ENCODE results near the gene RASD1.

- TF ChIP-seq EZH2 (IDR thresholded peaks at IDR 0.05; ENCODE audit: insufficient read depth, poor library complexity, severe bottlenecking) (no peak), EZH2phosphoT487 (IDR thresholded peaks at IDR 0.05; ENCODE audit: insufficient read depth, low read depth) (no peak)
Measured at GRCh38 chr17:17467720-17468119, 28.5 kb downstream of the RASD1 start.
